Measurements from ENCODE around the gene ZCCHC4.

The ZCCHC4 gene

DNA sequence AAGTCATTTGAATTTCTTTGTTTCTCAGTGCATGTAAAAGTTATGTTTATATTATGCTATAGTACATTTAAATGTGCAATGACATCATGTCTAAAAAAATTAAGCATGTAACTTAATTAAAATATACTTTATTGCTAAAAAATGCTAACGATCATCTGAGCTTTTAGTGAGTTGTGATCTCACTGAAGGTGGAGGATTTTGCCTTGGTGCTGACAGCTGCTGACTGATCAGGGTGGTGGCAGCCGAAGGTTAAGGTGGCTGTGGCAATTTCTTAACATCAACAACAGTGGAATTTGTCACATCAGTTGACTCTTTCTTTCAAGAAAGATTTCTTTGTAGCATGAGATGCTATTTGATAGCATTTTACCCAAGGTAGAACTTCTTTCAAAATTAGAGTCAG, 71.1 kb downstream of the ZCCHC4 start:
- H3K36me3 ChIP-seq (ENCODE audit: control insufficient read depth, low read length): peaks cover 91% of the 10 kb centered on the region

GRCh38 chr4:25386926-25387325, 74.4 kb downstream of the ZCCHC4 start:
- no peaks in the 10 kb centered on the region for H3K9me2 ChIP-seq (replicated peaks; ENCODE audit: control insufficient read depth, low read length)
- no peaks in the 10 kb centered on the region for H3F3A ChIP-seq (ENCODE audit: control insufficient read depth, insufficient read depth)
- H3K27me3 ChIP-seq (ENCODE audit: control insufficient read depth, low read length): no peaks in the 10 kb centered on the region
- no peak overlapping the region for H3K4me3 ChIP-seq (ENCODE audit: low read length)
- no peaks in the 10 kb centered on the region for H3K4me1 ChIP-seq (ENCODE audit: control insufficient read depth, low read length)
- H4K20me1 ChIP-seq (ENCODE audit: control insufficient read depth, insufficient read depth, low read depth, low read length): no peaks in the 10 kb centered on the region
- H3K9me3 ChIP-seq (ENCODE audit: control insufficient read depth, insufficient read depth, low read length): no peaks in the 10 kb centered on the region
- H3K4me2 ChIP-seq (ENCODE audit: low read length): no peak overlapping the region
- H3K36me3 ChIP-seq (ENCODE audit: control insufficient read depth, low read length): peaks cover 83% of the 10 kb centered on the region
- TF ChIP-seq, protein P1, sequence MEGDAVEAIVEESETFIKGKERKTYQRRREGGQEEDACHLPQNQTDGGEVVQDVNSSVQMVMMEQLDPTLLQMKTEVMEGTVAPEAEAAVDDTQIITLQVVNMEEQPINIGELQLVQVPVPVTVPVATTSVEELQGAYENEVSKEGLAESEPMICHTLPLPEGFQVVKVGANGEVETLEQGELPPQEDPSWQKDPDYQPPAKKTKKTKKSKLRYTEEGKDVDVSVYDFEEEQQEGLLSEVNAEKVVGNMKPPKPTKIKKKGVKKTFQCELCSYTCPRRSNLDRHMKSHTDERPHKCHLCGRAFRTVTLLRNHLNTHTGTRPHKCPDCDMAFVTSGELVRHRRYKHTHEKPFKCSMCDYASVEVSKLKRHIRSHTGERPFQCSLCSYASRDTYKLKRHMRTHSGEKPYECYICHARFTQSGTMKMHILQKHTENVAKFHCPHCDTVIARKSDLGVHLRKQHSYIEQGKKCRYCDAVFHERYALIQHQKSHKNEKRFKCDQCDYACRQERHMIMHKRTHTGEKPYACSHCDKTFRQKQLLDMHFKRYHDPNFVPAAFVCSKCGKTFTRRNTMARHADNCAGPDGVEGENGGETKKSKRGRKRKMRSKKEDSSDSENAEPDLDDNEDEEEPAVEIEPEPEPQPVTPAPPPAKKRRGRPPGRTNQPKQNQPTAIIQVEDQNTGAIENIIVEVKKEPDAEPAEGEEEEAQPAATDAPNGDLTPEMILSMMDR (IDR thresholded peaks at IDR 0.05; ENCODE audit: low read depth, low read length, poor library complexity, severe bottlenecking): no peak
- no peak overlapping the region for H3K27ac ChIP-seq (ENCODE audit: low read depth, low read length)
- H3K79me2 ChIP-seq (ENCODE audit: control insufficient read depth, low read length): no peaks in the 10 kb centered on the region

More for the DNA sequence above, 71.1 kb downstream of the ZCCHC4 start:
- Histone ChIP-seq H3K4me2 (ENCODE audit: low read length) (no peak overlapping the region), H3K79me2 (ENCODE audit: control insufficient read depth, low read length) (peaks cover 16% of the 10 kb centered on the region), H3K4me1 (ENCODE audit: control insufficient read depth, low read length) (peaks cover 14% of the 10 kb centered on the region), H3K9me2 (replicated peaks; ENCODE audit: control insufficient read depth, low read length) (no peaks in the 10 kb centered on the region), H3K27ac (ENCODE audit: low read depth, low read length) (no peak overlapping the region), H3F3A (ENCODE audit: control insufficient read depth, insufficient read depth) (no peaks in the 10 kb centered on the region), H3K9me3 (ENCODE audit: control insufficient read depth, insufficient read depth, low read length) (no peaks in the 10 kb centered on the region), H3K4me3 (ENCODE audit: low read length) (no peak overlapping the region), H4K20me1 (ENCODE audit: control insufficient read depth, insufficient read depth, low read depth, low read length) (no peaks in the 10 kb centered on the region), H3K27me3 (ENCODE audit: control insufficient read depth, low read length) (no peaks in the 10 kb centered on the region)
- TF ChIP-seq, protein P1 (IDR thresholded peaks at IDR 0.05; ENCODE audit: low read depth, low read length, poor library complexity, severe bottlenecking): no peak
- TF ChIP-seq EZH2phosphoT487 (IDR thresholded peaks at IDR 0.05; ENCODE audit: borderline replicate concordance, low read length): no peak

GRCh38 chr4:25397305-25397704, 84.7 kb downstream of the ZCCHC4 start:
- Histone ChIP-seq H3K27ac (ENCODE audit: low read depth, low read length) (no peak overlapping the region), H3K36me3 (ENCODE audit: control insufficient read depth, low read length) (peaks cover 80% of the 10 kb centered on the region), H4K20me1 (ENCODE audit: control insufficient read depth, insufficient read depth, low read depth, low read length) (no peaks in the 10 kb centered on the region), H3K4me2 (ENCODE audit: low read length) (no peak overlapping the region), H3K4me3 (ENCODE audit: low read length) (no peak overlapping the region), H3F3A (ENCODE audit: control insufficient read depth, insufficient read depth) (no peaks in the 10 kb centered on the region), H3K4me1 (ENCODE audit: control insufficient read depth, low read length) (no peaks in the 10 kb centered on the region), H3K9me3 (ENCODE audit: control insufficient read depth, insufficient read depth, low read length) (peaks cover 4% of the 10 kb centered on the region; the same call in 1 of the 2 replicates), H3K9me2 (replicated peaks; ENCODE audit: control insufficient read depth, low read length) (no peaks in the 10 kb centered on the region), H3K79me2 (ENCODE audit: control insufficient read depth, low read length) (no peaks in the 10 kb centered on the region), H3K27me3 (ENCODE audit: control insufficient read depth, low read length) (no peaks in the 10 kb centered on the region)
- no peak for TF ChIP-seq EZH2phosphoT487 (IDR thresholded peaks at IDR 0.05; ENCODE audit: borderline replicate concordance, low read length)
- TF ChIP-seq, protein P1 (IDR thresholded peaks at IDR 0.05; ENCODE audit: low read depth, low read length, poor library complexity, severe bottlenecking): no peak

- Histone ChIP-seq H3K27ac (ENCODE audit: low read depth, low read length) (no peak overlapping the region), H3K9me2 (replicated peaks; ENCODE audit: control insufficient read depth, low read length) (no peaks in the 10 kb centered on the region), H3K27me3 (ENCODE audit: control insufficient read depth, low read length) (no peaks in the 10 kb centered on the region), H3K36me3 (ENCODE audit: control insufficient read depth, low read length) (peaks cover 86% of the 10 kb centered on the region), H3K79me2 (ENCODE audit: control insufficient read depth, low read length) (no peaks in the 10 kb centered on the region), H3K4me2 (ENCODE audit: low read length) (no peak overlapping the region), H4K20me1 (ENCODE audit: control insufficient read depth, insufficient read depth, low read depth, low read length) (no peaks in the 10 kb centered on the region), H3F3A (ENCODE audit: control insufficient read depth, insufficient read depth) (no peaks in the 10 kb centered on the region), H3K4me3 (ENCODE audit: low read length) (no peak overlapping the region), H3K4me1 (ENCODE audit: control insufficient read depth, low read length) (no peaks in the 10 kb centered on the region), H3K9me3 (ENCODE audit: control insufficient read depth, insufficient read depth, low read length) (peaks cover 4% of the 10 kb centered on the region; the same call in 1 of the 2 replicates)
- TF ChIP-seq EZH2phosphoT487 (IDR thresholded peaks at IDR 0.05; ENCODE audit: borderline replicate concordance, low read length): no peak
- TF ChIP-seq, protein P1 (IDR thresholded peaks at IDR 0.05; ENCODE audit: low read depth, low read length, poor library complexity, severe bottlenecking): no peak
Observed at GRCh38 chr4:25399510-25399909, 86.9 kb downstream of the ZCCHC4 start.
